HepG2 (cell line): ENCODE measurements around the gene NUB1. TPM values are rescaled to one million over a fixed set of nuclear protein-coding genes. Genes with fewer than 3 reads are reported as not detected.

Source experiments
- ATAC-seq: fragments of 200-7000 bp; cut with Tn5 transposase; 3 replicates; pipeline ENCODE4 v1.9.1; 2020; ENCODE audit warnings: mild to moderate bottlenecking, moderate library complexity
- BruUV-seq: library from RNA; stranded (reverse); fragments of 400-500 nt; replicated peaks from 2 replicates; lab custom pipeline; 2021; lab: Mats Ljungman, UMichigan
- CTCF ChIA-PET: fragments of 300-600 bp; formaldehyde crosslinking; extraction: SDS; loops from one replicate; lab custom pipeline; 2021; ENCODE audit warnings: low total read pairs, inconsistent platforms, low intra/inter-chr PET ratio; lab: Yijun Ruan, JAX
- POLR2A ChIA-PET: fragments of 350-600 bp; sonication (Branson Sonifier 250); formaldehyde crosslinking; loops from one replicate; lab custom pipeline; 2020; ENCODE audit warnings: antibody characterized with exemption, inconsistent platforms; lab: Yijun Ruan, JAX
- DNase-seq: peaks from one replicate; pipeline ENCODE4 v3.0.0-alpha.2; 2015; ENCODE audit warnings: low spot score
- FAIRE-seq: peaks from 3 replicates; lab custom pipeline; 2011; peaks lifted over from hg19 to GRCh38; lab: Jason Lieb, UNC
- H2AFZ ChIP-seq: one replicate; pipeline ENCODE4 v1.6.1; 2011; ENCODE audit warnings: low read length, inconsistent platforms
- H3K27ac ChIP-seq: fragments of 300-600 bp; 3 replicates; pipeline ENCODE4 v1.8.0; 2011; ENCODE audit warnings: mixed run types, mild to moderate bottlenecking, mixed read lengths, low read length, inconsistent platforms; ENCODE audit not compliant: insufficient read depth; ENCODE audit errors: extremely low read length
- H3K27me3 ChIP-seq, 2 experiments: fragments of 200-600 bp in 1 of 2; 2 replicates in 1 of 2; 3 replicates in 1 of 2; pipeline versions ENCODE4 v1.6.0 to v1.8.0; 2011; ENCODE audit warnings: low read length in 2 of 2, mild to moderate bottlenecking in 2 of 2, moderate library complexity in 2 of 2, inconsistent platforms in 1 of 2; ENCODE audit not compliant: insufficient read depth in 2 of 2, control insufficient read depth in 1 of 2
- H3K36me3 ChIP-seq, 2 experiments: fragments of 200-600 bp in 1 of 2; replicated peaks in 1 of 2; 2 replicates in 1 of 2; 3 replicates in 1 of 2; pipeline versions ENCODE4 v1.5.1 to v1.8.0; 2011; ENCODE audit warnings: low read length in 2 of 2, inconsistent platforms in 1 of 2; ENCODE audit not compliant: insufficient read depth in 2 of 2, control insufficient read depth in 1 of 2
- H3K4me1 ChIP-seq: 2 replicates; pipeline ENCODE4 v1.5.1; 2012; ENCODE audit warnings: low read length, inconsistent platforms; ENCODE audit not compliant: insufficient read depth
- H3K4me2 ChIP-seq: 2 replicates; pipeline ENCODE4 v1.6.0; 2011; ENCODE audit warnings: low read depth, low read length, inconsistent platforms
- H3K4me3 ChIP-seq, 3 experiments: fragments of 200-600 bp in 1 of 3; sonication (generic), shearing (Covaris generic) in 1 of 3; replicated peaks in 1 of 3; 2 replicates each; pipeline ENCODE4 v1.5.1; 2011 to 2016; ENCODE audit warnings: low read length in 3 of 3, inconsistent platforms in 2 of 3, low read depth in 2 of 3, mild to moderate bottlenecking in 2 of 3, control low read depth in 1 of 3, mixed read lengths in 1 of 3; ENCODE audit not compliant: insufficient read depth in 1 of 3
- H3K79me2 ChIP-seq: one replicate; pipeline ENCODE4 v1.6.1; 2011; ENCODE audit warnings: low read length, inconsistent platforms; ENCODE audit not compliant: insufficient read depth
- H3K9ac ChIP-seq: 2 replicates; pipeline ENCODE4 v1.6.0; 2011; ENCODE audit warnings: mild to moderate bottlenecking, low read depth, low read length, inconsistent platforms; ENCODE audit not compliant: insufficient read depth
- H3K9me3 ChIP-seq: 2 replicates; pipeline ENCODE4 v1.5.1; 2012; ENCODE audit warnings: mild to moderate bottlenecking, low read length
- H4K20me1 ChIP-seq: 2 replicates; pipeline ENCODE4 v1.6.0; 2011; ENCODE audit warnings: inconsistent platforms, mild to moderate bottlenecking, low read length, moderate library complexity; ENCODE audit not compliant: insufficient read depth
- ATAD3A ChIP-seq: sonication (generic); formaldehyde crosslinking; IDR thresholded peaks from 2 replicates; pipeline ENCODE4 v1.4.0; 2020; ENCODE audit warnings: missing genetic modification reagents
- CREB1 ChIP-seq, 2 experiments: fragments of 450-650 bp in 1 of 2; IDR thresholded peaks; 2 replicates each; pipeline ENCODE4 v1.6.1; 2016 to 2017; ENCODE audit warnings: control low read depth in 1 of 2, mild to moderate bottlenecking in 1 of 2, missing compliant biosample characterization in 1 of 2, missing genetic modification characterization in 1 of 2
- MZF1 ChIP-seq: sonication (generic); formaldehyde crosslinking; IDR thresholded peaks from 2 replicates; pipeline ENCODE4 v1.8.1; 2023; ENCODE audit warnings: mild to moderate bottlenecking, missing genetic modification reagents, borderline replicate concordance
- NCOA1 ChIP-seq: sonication (generic); formaldehyde crosslinking; IDR thresholded peaks from 2 replicates; pipeline ENCODE4 v1.9.0; 2021; ENCODE audit warnings: missing genetic modification reagents
- STAG1 ChIP-seq: sonication (generic); formaldehyde crosslinking; IDR thresholded peaks from 2 replicates; pipeline ENCODE4 v1.4.0; 2020; ENCODE audit warnings: missing genetic modification reagents
- ZNF17 ChIP-seq: sonication (generic); formaldehyde crosslinking; IDR thresholded peaks from 2 replicates; pipeline ENCODE4 v1.5.0; 2020; ENCODE audit warnings: mild to moderate bottlenecking, missing genetic modification reagents
- ZNF607 ChIP-seq: sonication (generic); formaldehyde crosslinking; IDR thresholded peaks from 2 replicates; pipeline ENCODE4 v1.5.1; 2020; ENCODE audit warnings: missing genetic modification reagents, mild to moderate bottlenecking, borderline replicate concordance
- ZNF768 ChIP-seq: sonication (generic); formaldehyde crosslinking; IDR thresholded peaks from 2 replicates; pipeline ENCODE4 v1.4.0; 2020; ENCODE audit warnings: missing genetic modification reagents
- WGBS: methylation state at CpG from one replicate; pipeline ENCODE4 v1.1.6; 2017; ENCODE audit warnings: low lambda C conversion rate; 5-methylcytosine and 5-hydroxymethylcytosine counted together
- in situ Hi-C: cut with HindIII; loops from 2 replicates; pipeline ENCODE4 v1.10.0; 2017; ENCODE audit warnings: low pct_unique_long_range_greater_than_20kb; ENCODE audit not compliant: extremely low pct_ligation_motif_present
- intact Hi-C: fragments of 100-400 bp; cut with micrococcal nuclease; formaldehyde crosslinking; loops from one replicate; pipeline ENCODE4 v1.10.0; 2022; ENCODE audit not compliant: unreplicated experiment
- polyA plus RNA-seq, 8 experiments: library from polyadenylated mRNA; depleted of rRNA in 3 of 8; stranded (reverse) in 7 of 8; unstranded in 1 of 8; fragments of >200 nt; fragmentation: Illumina TruSeq in 4 of 8; extraction: Trizol in 4 of 8; gene quantifications; 2 replicates each; pipeline versions ENCODE4 v1.2.1 to v1.2.3, GENCODE V29; 2011 to 2016; ENCODE audit warnings: low read depth in 4 of 8, missing spikeins in 1 of 8, mixed read lengths in 1 of 8; ENCODE audit not compliant: insufficient read depth in 1 of 8
- total RNA-seq, 5 experiments: library from RNA; depleted of rRNA; stranded (reverse); fragments of >200 nt; fragmentation: Illumina TruSeq; extraction: Trizol; gene quantifications; 2 replicates each; pipeline ENCODE4 v1.2.3, GENCODE V29; 2016; ENCODE audit warnings: low read depth in 1 of 5
- TF ChIP-seq, protein P1 (sequence below): sonication (generic); IDR thresholded peaks from 2 replicates; pipeline ENCODE4 v1.6.1; 2016; ENCODE audit warnings: low read depth, borderline replicate concordance
- TF ChIP-seq, protein P2 (sequence below): sonication (generic); formaldehyde crosslinking; IDR thresholded peaks from 2 replicates; pipeline ENCODE4 v1.5.0; 2020; ENCODE audit warnings: missing genetic modification reagents, mild to moderate bottlenecking, borderline replicate concordance
- TF ChIP-seq, protein P3 (sequence below): fragments of 450-650 bp; IDR thresholded peaks from 2 replicates; pipeline ENCODE4 v1.6.1; 2017
- TF ChIP-seq, protein P4 (sequence below): sonication (generic); formaldehyde crosslinking; IDR thresholded peaks from 2 replicates; pipeline ENCODE4 v1.4.0; 2020; ENCODE audit warnings: missing genetic modification reagents
- TF ChIP-seq, protein P5 (sequence below): sonication (generic); formaldehyde crosslinking; IDR thresholded peaks from 2 replicates; pipeline ENCODE4 v1.5.0; 2020; ENCODE audit warnings: mild to moderate bottlenecking, missing genetic modification reagents, moderate library complexity
- TF ChIP-seq, protein P6 (sequence below): sonication (generic); formaldehyde crosslinking; IDR thresholded peaks from 2 replicates; pipeline ENCODE4 v1.4.0; 2020; ENCODE audit warnings: missing genetic modification reagents
- TF ChIP-seq, protein P7 (sequence below): conservative IDR thresholded peaks from 2 replicates; pipeline ENCODE4 v1.6.1; 2018; ENCODE audit warnings: missing genetic modification reagents

Gene NUB1
- total and polyA plus RNA-seq, 2 of the 13 experiments (the other 11 are each of a cell fraction or from before 2014, with no cell fraction given), result 27.1 to 37.0 TPM

DNA sequence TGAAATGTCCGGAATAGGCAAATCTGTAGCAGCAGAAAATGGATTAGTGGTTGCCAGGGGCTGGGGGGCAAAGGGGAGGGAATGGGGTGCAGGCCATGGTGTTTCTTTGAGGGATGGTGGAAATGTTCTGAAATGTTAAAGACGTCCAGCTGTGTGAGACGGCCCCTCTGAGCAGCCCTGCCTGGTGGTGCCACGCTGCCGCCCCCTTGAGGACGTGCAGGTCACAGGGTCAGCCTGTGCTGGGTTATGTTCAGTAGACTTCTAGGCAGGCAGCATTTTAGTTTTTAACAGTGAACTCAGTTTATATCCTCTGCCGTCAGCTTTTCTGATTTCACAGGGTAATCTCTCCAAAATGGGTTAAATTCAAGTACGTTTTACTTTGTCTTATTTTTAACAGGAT, 9.4 kb downstream of the NUB1 start (continued):
- TF ChIP-seq, protein P1, sequence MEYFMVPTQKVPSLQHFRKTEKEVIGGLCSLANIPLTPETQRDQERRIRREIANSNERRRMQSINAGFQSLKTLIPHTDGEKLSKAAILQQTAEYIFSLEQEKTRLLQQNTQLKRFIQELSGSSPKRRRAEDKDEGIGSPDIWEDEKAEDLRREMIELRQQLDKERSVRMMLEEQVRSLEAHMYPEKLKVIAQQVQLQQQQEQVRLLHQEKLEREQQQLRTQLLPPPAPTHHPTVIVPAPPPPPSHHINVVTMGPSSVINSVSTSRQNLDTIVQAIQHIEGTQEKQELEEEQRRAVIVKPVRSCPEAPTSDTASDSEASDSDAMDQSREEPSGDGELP, result no peak
- TF ChIP-seq ZNF768 (0 out of 2 replicates have a peak, but pooled peaks have one; percentile 15), ZNF17 (CRISPR knock-in tag) (no peak), ZNF607 (CRISPR knock-in tag) (no peak), STAG1 (peak; percentile 46), ATAD3A (CRISPR knock-in tag) (no peak)
- TF ChIP-seq, protein P2, sequence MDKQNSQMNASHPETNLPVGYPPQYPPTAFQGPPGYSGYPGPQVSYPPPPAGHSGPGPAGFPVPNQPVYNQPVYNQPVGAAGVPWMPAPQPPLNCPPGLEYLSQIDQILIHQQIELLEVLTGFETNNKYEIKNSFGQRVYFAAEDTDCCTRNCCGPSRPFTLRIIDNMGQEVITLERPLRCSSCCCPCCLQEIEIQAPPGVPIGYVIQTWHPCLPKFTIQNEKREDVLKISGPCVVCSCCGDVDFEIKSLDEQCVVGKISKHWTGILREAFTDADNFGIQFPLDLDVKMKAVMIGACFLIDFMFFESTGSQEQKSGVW (CRISPR knock-in tag), result no peak
- TF ChIP-seq, protein P3, sequence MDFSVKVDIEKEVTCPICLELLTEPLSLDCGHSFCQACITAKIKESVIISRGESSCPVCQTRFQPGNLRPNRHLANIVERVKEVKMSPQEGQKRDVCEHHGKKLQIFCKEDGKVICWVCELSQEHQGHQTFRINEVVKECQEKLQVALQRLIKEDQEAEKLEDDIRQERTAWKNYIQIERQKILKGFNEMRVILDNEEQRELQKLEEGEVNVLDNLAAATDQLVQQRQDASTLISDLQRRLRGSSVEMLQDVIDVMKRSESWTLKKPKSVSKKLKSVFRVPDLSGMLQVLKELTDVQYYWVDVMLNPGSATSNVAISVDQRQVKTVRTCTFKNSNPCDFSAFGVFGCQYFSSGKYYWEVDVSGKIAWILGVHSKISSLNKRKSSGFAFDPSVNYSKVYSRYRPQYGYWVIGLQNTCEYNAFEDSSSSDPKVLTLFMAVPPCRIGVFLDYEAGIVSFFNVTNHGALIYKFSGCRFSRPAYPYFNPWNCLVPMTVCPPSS, result no peak

DNA sequence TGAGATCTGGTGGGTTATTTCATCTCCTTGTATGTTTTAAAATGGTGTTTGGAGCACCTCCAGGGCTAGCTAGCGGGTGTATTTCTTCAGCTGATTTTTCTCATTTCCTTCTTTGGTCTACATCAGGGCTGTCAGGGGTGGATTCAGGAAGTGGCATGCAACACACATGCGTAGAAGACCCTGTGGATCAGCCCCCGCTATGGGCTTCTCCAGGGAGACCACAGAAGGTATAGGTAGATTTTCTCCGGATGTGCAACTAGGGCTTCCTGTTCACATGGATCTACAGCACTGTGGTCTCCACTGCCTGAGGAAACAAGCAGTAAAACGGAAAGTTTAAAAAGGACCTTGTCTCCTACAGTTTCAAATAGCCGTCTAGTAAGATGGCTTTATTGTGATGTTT, 10.4 kb downstream of the NUB1 start:
- no peak overlapping the region for H3K4me2 ChIP-seq
- no peak overlapping the region for H3K27ac ChIP-seq
- H4K20me1 ChIP-seq, result peaks cover 5% of the 10 kb centered on the region; the same call in 1 of the 2 replicates
- FAIRE-seq (no peak), DNase-seq (no peak), ATAC-seq (no peak)
- H3K4me3 ChIP-seq, result no peak overlapping the region
- 95% methylated on average over 6 of the region's 6 CpGs for WGBS
- peaks cover 12% of the 10 kb centered on the region for H3K4me1 ChIP-seq
- H3K36me3 ChIP-seq, result peaks cover 26 to 51% of the 10 kb centered on the region in 2 experiments; a peak in 4 of 5 replicates
- no TSS peak for BruUV-seq
- H3K9ac ChIP-seq, result no peak overlapping the region
- ChIA-PET CTCF (interaction anchor here (3.0 kb wide), 1 partner anchor 37 kb away, joined by 60 read pairs; no protein-coding TSS in a partner anchor), POLR2A (no interaction called here)
- in situ Hi-C loops (loop anchor here (5.0 kb wide), 1 partner anchor 35 kb away; no protein-coding TSS in a partner anchor), intact Hi-C loops (loop anchor here (5.0 kb wide), 1 partner anchor 105 kb away; the partner anchor contains the start of gene SMARCD3)
- H3K79me2 ChIP-seq, result no peaks in the 10 kb centered on the region
- H3K9me3 ChIP-seq, result no peaks in the 10 kb centered on the region
- H2AFZ ChIP-seq, result no peak overlapping the region
- H3K27me3 ChIP-seq, result no peaks in the 10 kb centered on the region
- TF ChIP-seq, protein P4, sequence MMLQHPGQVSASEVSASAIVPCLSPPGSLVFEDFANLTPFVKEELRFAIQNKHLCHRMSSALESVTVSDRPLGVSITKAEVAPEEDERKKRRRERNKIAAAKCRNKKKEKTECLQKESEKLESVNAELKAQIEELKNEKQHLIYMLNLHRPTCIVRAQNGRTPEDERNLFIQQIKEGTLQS (CRISPR knock-in tag), result no peak
- TF ChIP-seq, protein P5, sequence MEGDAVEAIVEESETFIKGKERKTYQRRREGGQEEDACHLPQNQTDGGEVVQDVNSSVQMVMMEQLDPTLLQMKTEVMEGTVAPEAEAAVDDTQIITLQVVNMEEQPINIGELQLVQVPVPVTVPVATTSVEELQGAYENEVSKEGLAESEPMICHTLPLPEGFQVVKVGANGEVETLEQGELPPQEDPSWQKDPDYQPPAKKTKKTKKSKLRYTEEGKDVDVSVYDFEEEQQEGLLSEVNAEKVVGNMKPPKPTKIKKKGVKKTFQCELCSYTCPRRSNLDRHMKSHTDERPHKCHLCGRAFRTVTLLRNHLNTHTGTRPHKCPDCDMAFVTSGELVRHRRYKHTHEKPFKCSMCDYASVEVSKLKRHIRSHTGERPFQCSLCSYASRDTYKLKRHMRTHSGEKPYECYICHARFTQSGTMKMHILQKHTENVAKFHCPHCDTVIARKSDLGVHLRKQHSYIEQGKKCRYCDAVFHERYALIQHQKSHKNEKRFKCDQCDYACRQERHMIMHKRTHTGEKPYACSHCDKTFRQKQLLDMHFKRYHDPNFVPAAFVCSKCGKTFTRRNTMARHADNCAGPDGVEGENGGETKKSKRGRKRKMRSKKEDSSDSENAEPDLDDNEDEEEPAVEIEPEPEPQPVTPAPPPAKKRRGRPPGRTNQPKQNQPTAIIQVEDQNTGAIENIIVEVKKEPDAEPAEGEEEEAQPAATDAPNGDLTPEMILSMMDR (CRISPR knock-in tag), result no peak
- TF ChIP-seq, protein P6, sequence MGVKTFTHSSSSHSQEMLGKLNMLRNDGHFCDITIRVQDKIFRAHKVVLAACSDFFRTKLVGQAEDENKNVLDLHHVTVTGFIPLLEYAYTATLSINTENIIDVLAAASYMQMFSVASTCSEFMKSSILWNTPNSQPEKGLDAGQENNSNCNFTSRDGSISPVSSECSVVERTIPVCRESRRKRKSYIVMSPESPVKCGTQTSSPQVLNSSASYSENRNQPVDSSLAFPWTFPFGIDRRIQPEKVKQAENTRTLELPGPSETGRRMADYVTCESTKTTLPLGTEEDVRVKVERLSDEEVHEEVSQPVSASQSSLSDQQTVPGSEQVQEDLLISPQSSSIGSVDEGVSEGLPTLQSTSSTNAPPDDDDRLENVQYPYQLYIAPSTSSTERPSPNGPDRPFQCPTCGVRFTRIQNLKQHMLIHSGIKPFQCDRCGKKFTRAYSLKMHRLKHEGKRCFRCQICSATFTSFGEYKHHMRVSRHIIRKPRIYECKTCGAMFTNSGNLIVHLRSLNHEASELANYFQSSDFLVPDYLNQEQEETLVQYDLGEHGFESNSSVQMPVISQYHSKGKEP (CRISPR knock-in tag), result no peak
- no peak for TF ChIP-seq MZF1 (CRISPR knock-in tag)
- no peak for TF ChIP-seq CREB1 (IDR thresholded peaks at IDR 0.05)
- no peak for TF ChIP-seq CREB1 (CRISPR knock-in tag; IDR thresholded peaks at IDR 0.05)
- TF ChIP-seq, protein P7, sequence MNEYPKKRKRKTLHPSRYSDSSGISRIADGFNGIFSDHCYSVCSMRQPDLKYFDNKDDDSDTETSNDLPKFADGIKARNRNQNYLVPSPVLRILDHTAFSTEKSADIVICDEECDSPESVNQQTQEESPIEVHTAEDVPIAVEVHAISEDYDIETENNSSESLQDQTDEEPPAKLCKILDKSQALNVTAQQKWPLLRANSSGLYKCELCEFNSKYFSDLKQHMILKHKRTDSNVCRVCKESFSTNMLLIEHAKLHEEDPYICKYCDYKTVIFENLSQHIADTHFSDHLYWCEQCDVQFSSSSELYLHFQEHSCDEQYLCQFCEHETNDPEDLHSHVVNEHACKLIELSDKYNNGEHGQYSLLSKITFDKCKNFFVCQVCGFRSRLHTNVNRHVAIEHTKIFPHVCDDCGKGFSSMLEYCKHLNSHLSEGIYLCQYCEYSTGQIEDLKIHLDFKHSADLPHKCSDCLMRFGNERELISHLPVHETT, result no peak
- TF ChIP-seq NCOA1 (CRISPR knock-in tag), result no peak
